ENCODE results near the gene TYSND1. TPM values are rescaled to one million over a fixed set of nuclear protein-coding genes. Genes with fewer than 3 reads are reported as not detected.

Gene TYSND1
- total RNA-seq, 2 experiments from 2014 or later: 20.0 to 20.3 TPM

GRCh38 chr10:70126700-70127395, 19.7 kb downstream of the TYSND1 start:
- no peak overlapping the region for H3K27ac Mint-ChIP-seq
- H3K9me3 Mint-ChIP-seq: no peaks in the 10 kb centered on the region

DNA sequence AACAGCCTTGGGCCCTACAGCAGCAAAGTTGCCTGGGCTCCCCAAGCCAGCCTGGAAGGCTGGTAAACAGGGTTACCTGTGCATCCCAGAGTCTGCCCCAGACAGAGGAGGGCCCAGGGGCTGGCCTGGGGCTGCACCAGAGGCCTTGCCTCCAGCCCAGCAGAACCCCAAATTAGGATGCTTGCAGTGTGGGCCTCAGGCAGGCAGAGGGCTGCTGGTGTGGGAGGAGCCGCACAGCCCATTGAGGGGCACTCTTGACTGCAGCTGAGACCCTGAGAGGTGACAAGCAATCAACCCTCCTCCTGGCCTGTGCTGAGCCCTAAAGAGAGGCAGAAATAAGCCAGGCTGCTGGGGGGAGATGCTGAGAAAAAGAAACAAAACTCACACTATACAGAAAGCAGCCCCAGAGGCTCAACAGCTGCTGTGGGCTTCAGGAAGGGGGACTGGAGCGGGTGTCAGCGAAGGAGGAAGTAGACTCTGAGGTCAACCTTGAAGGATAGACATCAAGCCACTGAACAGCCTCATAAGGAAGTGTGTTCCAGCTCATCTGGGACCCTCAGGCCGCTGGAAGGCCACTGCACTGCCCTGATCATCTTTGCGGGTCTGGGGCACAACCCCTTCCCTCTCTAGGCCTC, 20.5 kb downstream of the TYSND1 start:
- ATAC-seq (peak; percentile 37), DNase-seq (no peak)
- H3K9me3 Mint-ChIP-seq: no peaks in the 10 kb centered on the region
- no peak overlapping the region for H3K4me3 Mint-ChIP-seq
- TF ChIP-seq, protein P1, sequence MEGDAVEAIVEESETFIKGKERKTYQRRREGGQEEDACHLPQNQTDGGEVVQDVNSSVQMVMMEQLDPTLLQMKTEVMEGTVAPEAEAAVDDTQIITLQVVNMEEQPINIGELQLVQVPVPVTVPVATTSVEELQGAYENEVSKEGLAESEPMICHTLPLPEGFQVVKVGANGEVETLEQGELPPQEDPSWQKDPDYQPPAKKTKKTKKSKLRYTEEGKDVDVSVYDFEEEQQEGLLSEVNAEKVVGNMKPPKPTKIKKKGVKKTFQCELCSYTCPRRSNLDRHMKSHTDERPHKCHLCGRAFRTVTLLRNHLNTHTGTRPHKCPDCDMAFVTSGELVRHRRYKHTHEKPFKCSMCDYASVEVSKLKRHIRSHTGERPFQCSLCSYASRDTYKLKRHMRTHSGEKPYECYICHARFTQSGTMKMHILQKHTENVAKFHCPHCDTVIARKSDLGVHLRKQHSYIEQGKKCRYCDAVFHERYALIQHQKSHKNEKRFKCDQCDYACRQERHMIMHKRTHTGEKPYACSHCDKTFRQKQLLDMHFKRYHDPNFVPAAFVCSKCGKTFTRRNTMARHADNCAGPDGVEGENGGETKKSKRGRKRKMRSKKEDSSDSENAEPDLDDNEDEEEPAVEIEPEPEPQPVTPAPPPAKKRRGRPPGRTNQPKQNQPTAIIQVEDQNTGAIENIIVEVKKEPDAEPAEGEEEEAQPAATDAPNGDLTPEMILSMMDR (IDR thresholded peaks at IDR 0.05): no peak
- H3K27me3 Mint-ChIP-seq: no peaks in the 10 kb centered on the region
- intact Hi-C loops (cut with micrococcal nuclease): no loop called here
- ChIA-PET POLR2A (interaction anchor here (1.3 to 1.7 kb wide), 2 partner anchors 10 to 20 kb away, joined by 3 to 5 read pairs; no protein-coding TSS in a partner anchor), CTCF (interaction anchor here (0.9 to 3.9 kb wide), 4 partner anchors 10 to 239 kb away, joined by 4 to 43 read pairs (median 4); partner anchors contain the start of gene TYSND1)
- peaks cover 5% of the 10 kb centered on the region for H3K4me1 Mint-ChIP-seq (ENCODE audit: low read depth)
- peaks cover 4% of the 10 kb centered on the region for H3K36me3 Mint-ChIP-seq (ENCODE audit: low read depth)
- H3K27ac Mint-ChIP-seq: no peak overlapping the region

More at GRCh38 chr10:70126700-70127395, 19.7 kb downstream of the TYSND1 start:
- TF ChIP-seq, protein P1 (IDR thresholded peaks at IDR 0.05): no peak
- POLR2A ChIA-PET: interaction anchor here (1.3 to 1.7 kb wide), 2 partner anchors 11 to 19 kb away, joined by 3 to 5 read pairs; no protein-coding TSS in a partner anchor
- no peak overlapping the region for H3K4me3 Mint-ChIP-seq
- H3K27me3 Mint-ChIP-seq: no peaks in the 10 kb centered on the region
- H3K4me1 Mint-ChIP-seq (ENCODE audit: low read depth): peaks cover 11% of the 10 kb centered on the region
- DNase-seq (no peak), ATAC-seq (no peak)
- CTCF ChIA-PET: interaction anchor here (0.9 to 3.9 kb wide), 5 partner anchors 8 to 238 kb away, joined by 4 to 43 read pairs (median 4); partner anchors contain the start of gene TYSND1
- intact Hi-C loops (cut with micrococcal nuclease): no loop called here
- H3K36me3 Mint-ChIP-seq (ENCODE audit: low read depth): peaks cover 4% of the 10 kb centered on the region

GRCh38 chr10:70124918-70125317, 21.6 kb downstream of the TYSND1 start:
- ChIA-PET CTCF (interaction anchor here (3.9 kb wide), 1 partner anchor 9 kb away, joined by 43 read pairs; no protein-coding TSS in a partner anchor), POLR2A (no interaction called here)
- Mint-ChIP-seq H3K27me3 (no peaks in the 10 kb centered on the region), H3K4me1 (ENCODE audit: low read depth) (no peaks in the 10 kb centered on the region), H3K27ac (no peak overlapping the region), H3K4me3 (no peak overlapping the region), H3K36me3 (ENCODE audit: low read depth) (no peaks in the 10 kb centered on the region), H3K9me3 (no peaks in the 10 kb centered on the region)
- intact Hi-C loops (cut with micrococcal nuclease): no loop called here
- DNase-seq (no peak), ATAC-seq (no peak)
- TF ChIP-seq, protein P1 (IDR thresholded peaks at IDR 0.05): no peak

- Mint-ChIP-seq H3K4me1 (ENCODE audit: low read depth) (no peaks in the 10 kb centered on the region), H3K36me3 (ENCODE audit: low read depth) (no peaks in the 10 kb centered on the region), H3K9me3 (no peaks in the 10 kb centered on the region), H3K27ac (no peak overlapping the region), H3K4me3 (no peak overlapping the region), H3K27me3 (no peaks in the 10 kb centered on the region)
- no peak for DNase-seq
- ATAC-seq: no peak
- TF ChIP-seq, protein P1 (IDR thresholded peaks at IDR 0.05): no peak
- CTCF ChIA-PET: interaction anchor here (3.9 kb wide), 1 partner anchor 8 kb away, joined by 43 read pairs; no protein-coding TSS in a partner anchor
- intact Hi-C loops (cut with micrococcal nuclease): no loop called here
- POLR2A ChIA-PET: no interaction called here
Measured at GRCh38 chr10:70124415-70124814, 22.1 kb downstream of the TYSND1 start.
